Breast epithelium (tissue), 3 donors: ENCODE measurements around the gene NCAPG2.

Experiments used
- POLR2A ChIP-seq: fragments of 450-650 bp; IDR thresholded peaks from one replicate; pipeline ENCODE4 v1.6.1; 2016; ENCODE audit warnings: antibody characterized with exemption, mild to moderate bottlenecking, moderate library complexity
- TF ChIP-seq, protein P1 (sequence below), 3 donors: fragments of 450-650 bp; IDR thresholded peaks; one replicate each; pipeline ENCODE4 v1.5.1; 2016 to 2017; ENCODE audit warnings: antibody characterized with exemption in 3 of 3, mild to moderate bottlenecking in 3 of 3, moderate library complexity in 3 of 3

DNA sequence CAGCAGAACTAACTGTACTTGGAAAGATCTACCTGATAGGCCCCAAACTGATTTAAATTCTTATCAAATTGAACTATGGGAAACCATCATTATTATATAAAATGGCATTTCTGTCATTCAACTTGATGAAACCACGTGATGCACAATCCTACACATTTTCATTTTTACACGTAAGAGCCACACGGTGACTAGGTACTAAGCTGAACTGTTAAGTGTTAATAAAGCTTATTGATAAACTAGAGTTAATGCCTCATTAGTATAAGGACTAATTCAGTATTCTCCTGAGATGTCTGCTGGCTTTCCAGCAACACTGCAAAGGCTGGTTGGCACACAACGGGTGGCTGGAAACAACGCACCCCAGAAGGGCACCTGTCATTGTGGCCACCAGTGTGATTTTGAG is 4.6 kb downstream of the NCAPG2 start:
- TF ChIP-seq, protein P1, sequence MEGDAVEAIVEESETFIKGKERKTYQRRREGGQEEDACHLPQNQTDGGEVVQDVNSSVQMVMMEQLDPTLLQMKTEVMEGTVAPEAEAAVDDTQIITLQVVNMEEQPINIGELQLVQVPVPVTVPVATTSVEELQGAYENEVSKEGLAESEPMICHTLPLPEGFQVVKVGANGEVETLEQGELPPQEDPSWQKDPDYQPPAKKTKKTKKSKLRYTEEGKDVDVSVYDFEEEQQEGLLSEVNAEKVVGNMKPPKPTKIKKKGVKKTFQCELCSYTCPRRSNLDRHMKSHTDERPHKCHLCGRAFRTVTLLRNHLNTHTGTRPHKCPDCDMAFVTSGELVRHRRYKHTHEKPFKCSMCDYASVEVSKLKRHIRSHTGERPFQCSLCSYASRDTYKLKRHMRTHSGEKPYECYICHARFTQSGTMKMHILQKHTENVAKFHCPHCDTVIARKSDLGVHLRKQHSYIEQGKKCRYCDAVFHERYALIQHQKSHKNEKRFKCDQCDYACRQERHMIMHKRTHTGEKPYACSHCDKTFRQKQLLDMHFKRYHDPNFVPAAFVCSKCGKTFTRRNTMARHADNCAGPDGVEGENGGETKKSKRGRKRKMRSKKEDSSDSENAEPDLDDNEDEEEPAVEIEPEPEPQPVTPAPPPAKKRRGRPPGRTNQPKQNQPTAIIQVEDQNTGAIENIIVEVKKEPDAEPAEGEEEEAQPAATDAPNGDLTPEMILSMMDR (IDR thresholded peaks at IDR 0.05), result no peak
- no peak for TF ChIP-seq POLR2A
